ENCODE measurements around the gene COTL1.

Gene COTL1

GRCh38 chr16:84571506-84571905, 46.4 kb downstream of the COTL1 start:
- Histone ChIP-seq H3K4me3 (replicated peaks; ENCODE audit: low read depth, low read length) (no peak overlapping the region), H3K36me3 (ENCODE audit: control insufficient read depth, insufficient read depth, low read length) (peaks cover 26% of the 10 kb centered on the region), H3K27me3 (replicated peaks; ENCODE audit: control insufficient read depth, insufficient read depth, low read length) (no peaks in the 10 kb centered on the region)
- TF ChIP-seq CTCF (IDR thresholded peaks at IDR 0.05; ENCODE audit: insufficient read depth, low read length, poor library complexity, severe bottlenecking) = no peak
- DNase-seq (ENCODE audit: extremely low read depth, insufficient read length) = no peak

DNA sequence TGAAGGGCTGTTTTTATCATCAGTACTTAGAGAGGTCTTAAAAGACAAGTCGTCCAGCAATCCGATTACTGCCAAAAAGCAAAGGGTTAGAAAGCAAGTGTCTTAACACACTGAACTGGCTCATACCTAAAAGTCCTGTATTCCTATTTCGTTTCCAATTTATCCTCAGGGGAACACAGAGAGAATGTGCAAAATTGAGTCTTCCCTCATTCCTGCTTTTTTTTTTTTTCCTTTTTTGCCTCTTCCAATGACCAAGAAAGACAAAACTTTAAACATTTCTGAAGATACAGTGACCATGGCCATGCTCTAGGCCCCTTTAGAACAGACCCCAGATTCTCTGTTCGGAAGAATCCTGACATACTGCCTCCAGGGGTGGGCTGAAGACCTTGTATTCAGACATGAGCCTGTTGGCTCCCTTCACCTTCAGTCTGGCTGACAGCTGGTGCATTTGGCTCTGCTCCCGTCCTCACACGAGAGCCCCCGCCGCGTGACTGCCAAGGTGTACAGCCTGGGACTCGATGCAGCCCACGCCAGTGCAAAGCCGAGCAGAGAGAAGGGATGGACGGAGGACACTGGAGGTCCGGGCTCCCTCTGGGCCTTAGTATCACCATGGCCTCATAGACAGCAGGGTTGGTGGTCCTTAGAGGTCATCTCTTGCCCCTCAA, 47.0 kb downstream of the COTL1 start:
- TF ChIP-seq CTCF (IDR thresholded peaks at IDR 0.05; ENCODE audit: insufficient read depth, low read length, poor library complexity, severe bottlenecking) = no peak
- Histone ChIP-seq H3K4me3 (replicated peaks; ENCODE audit: low read depth, low read length) (no peak overlapping the region), H3K27me3 (replicated peaks; ENCODE audit: control insufficient read depth, insufficient read depth, low read length) (no peaks in the 10 kb centered on the region), H3K36me3 (ENCODE audit: control insufficient read depth, insufficient read depth, low read length) (peaks cover 30% of the 10 kb centered on the region)
- DNase-seq (ENCODE audit: extremely low read depth, insufficient read length) = no peak

- H3K36me3 ChIP-seq (ENCODE audit: control insufficient read depth, insufficient read depth, low read length) = peaks cover 36% of the 10 kb centered on the region
Measured at GRCh38 chr16:84569382-84569987, 48.4 kb downstream of the COTL1 start.

GRCh38 chr16:84568066-84568465, 49.8 kb downstream of the COTL1 start:
- no peak for TF ChIP-seq CTCF (IDR thresholded peaks at IDR 0.05; ENCODE audit: insufficient read depth, low read length, poor library complexity, severe bottlenecking)
- no peak for DNase-seq (ENCODE audit: extremely low read depth, insufficient read length)
- Histone ChIP-seq H3K4me3 (replicated peaks; ENCODE audit: low read depth, low read length) (no peak overlapping the region), H3K27me3 (replicated peaks; ENCODE audit: control insufficient read depth, insufficient read depth, low read length) (no peaks in the 10 kb centered on the region), H3K36me3 (ENCODE audit: control insufficient read depth, insufficient read depth, low read length) (peaks cover 38% of the 10 kb centered on the region)

More at GRCh38 chr16:84569382-84569987, 48.4 kb downstream of the COTL1 start:
- Histone ChIP-seq H3K4me3 (replicated peaks; ENCODE audit: low read depth, low read length) (no peak overlapping the region), H3K27me3 (replicated peaks; ENCODE audit: control insufficient read depth, insufficient read depth, low read length) (no peaks in the 10 kb centered on the region)
- no peak for DNase-seq (ENCODE audit: extremely low read depth, insufficient read length)
- no peak for TF ChIP-seq CTCF (IDR thresholded peaks at IDR 0.05; ENCODE audit: insufficient read depth, low read length, poor library complexity, severe bottlenecking)

GRCh38 chr16:84567286-84567962, 50.5 kb downstream of the COTL1 start:
- DNase-seq (ENCODE audit: extremely low read depth, insufficient read length) = no peak
- TF ChIP-seq CTCF (IDR thresholded peaks at IDR 0.05; ENCODE audit: insufficient read depth, low read length, poor library complexity, severe bottlenecking) = no peak
- H3K27me3 ChIP-seq (replicated peaks; ENCODE audit: control insufficient read depth, insufficient read depth, low read length) = no peaks in the 10 kb centered on the region
- H3K36me3 ChIP-seq (ENCODE audit: control insufficient read depth, insufficient read depth, low read length) = peaks cover 38% of the 10 kb centered on the region
- H3K4me3 ChIP-seq (replicated peaks; ENCODE audit: low read depth, low read length) = no peak overlapping the region
